Epithelial cell of prostate (primary cell): ENCODE data around the gene SLC9C1.
"Not testable (repeated sequence)": the region's sequence is repeated elsewhere in the genome, so short reads cannot be mapped to it uniquely, and the experiment has no call there.

Source experiments
- DNase-seq: peaks from one replicate; pipeline ENCODE4 v3.0.0-alpha.2; 2011; ENCODE audit warnings: low read depth, low spot score
- H3K27ac ChIP-seq: fragments of 450-650 bp; 2 replicates; pipeline ENCODE4 v1.5.1; 2017; ENCODE audit warnings: mild to moderate bottlenecking

Gene SLC9C1

GRCh38 chr3:112228786-112229185, 65.2 kb downstream of the SLC9C1 start:
- no peak for DNase-seq
- H3K27ac ChIP-seq: no peak overlapping the region

GRCh38 chr3:112200317-112200666, 93.7 kb downstream of the SLC9C1 start:
- no peak for DNase-seq
- H3K27ac ChIP-seq: no peak overlapping the region

- no peak overlapping the region for H3K27ac ChIP-seq
- peak; percentile 63 for DNase-seq
These were observed 94.2 kb downstream of the SLC9C1 start for GRCh38 chr3:112199622-112200316.

GRCh38 chr3:112197131-112197530, 96.9 kb downstream of the SLC9C1 start:
- DNase-seq: no peak
- H3K27ac ChIP-seq: no peak overlapping the region

GRCh38 chr3:112187300-112187699, 106.7 kb downstream of the SLC9C1 start:
- no peak overlapping the region for H3K27ac ChIP-seq
- no peak for DNase-seq

- not testable (repeated sequence) for H3K27ac ChIP-seq, DNase-seq
These were observed 108.5 kb downstream of the SLC9C1 start for GRCh38 chr3:112185423-112186035.

- DNase-seq: no peak
These were observed 118.4 kb downstream of the SLC9C1 start for GRCh38 chr3:112175646-112176045.

GRCh38 chr3:112175037-112175436, 119.0 kb downstream of the SLC9C1 start:
- H3K27ac ChIP-seq: no peak overlapping the region
- no peak for DNase-seq

More at GRCh38 chr3:112175646-112176045, 118.4 kb downstream of the SLC9C1 start:
- no peak overlapping the region for H3K27ac ChIP-seq

- DNase-seq: no peak
- no peak overlapping the region for H3K27ac ChIP-seq
These were observed 122.9 kb downstream of the SLC9C1 start for GRCh38 chr3:112171144-112171543.

GRCh38 chr3:112170046-112170445, 124.0 kb downstream of the SLC9C1 start:
- H3K27ac ChIP-seq: no peak overlapping the region
- DNase-seq: no peak

- DNase-seq: no peak
- no peak overlapping the region for H3K27ac ChIP-seq
These were observed 126.3 kb downstream of the SLC9C1 start for GRCh38 chr3:112167758-112168157.

- DNase-seq: peak; percentile 96
- peak overlapping the region; percentile 90 for H3K27ac ChIP-seq
These were observed 144.9 kb downstream of the SLC9C1 start for GRCh38 chr3:112149136-112149535.

GRCh38 chr3:112143689-112144088, 150.3 kb downstream of the SLC9C1 start:
- DNase-seq: no peak
- peak overlapping the region; percentile 11 for H3K27ac ChIP-seq

- peak overlapping the region; percentile 11 for H3K27ac ChIP-seq
- DNase-seq: peak; percentile 44
These were observed 150.8 kb downstream of the SLC9C1 start for GRCh38 chr3:112143251-112143650.

- no peak overlapping the region for H3K27ac ChIP-seq
- DNase-seq: no peak
These were observed 152.7 kb downstream of the SLC9C1 start for GRCh38 chr3:112141293-112141692.

GRCh38 chr3:112140584-112140983, 153.4 kb downstream of the SLC9C1 start:
- no peak for DNase-seq
- no peak overlapping the region for H3K27ac ChIP-seq

- no peak for DNase-seq
These were observed 155.6 kb downstream of the SLC9C1 start for GRCh38 chr3:112138219-112138969.

GRCh38 chr3:112137781-112138180, 156.2 kb downstream of the SLC9C1 start:
- H3K27ac ChIP-seq: no peak overlapping the region
- DNase-seq: no peak

More at GRCh38 chr3:112138219-112138969, 155.6 kb downstream of the SLC9C1 start:
- no peak overlapping the region for H3K27ac ChIP-seq

GRCh38 chr3:112136959-112137693, 156.9 kb downstream of the SLC9C1 start:
- DNase-seq: no peak
- no peak overlapping the region for H3K27ac ChIP-seq

- no peak for DNase-seq
- H3K27ac ChIP-seq: no peak overlapping the region
These were observed 158.0 kb downstream of the SLC9C1 start for GRCh38 chr3:112136046-112136445.
